ENCODE measurements around the gene RNF214. TPM values are rescaled to one million over a fixed set of nuclear protein-coding genes. Genes with fewer than 3 reads are reported as not detected.
"Not testable (repeated sequence)": the region's sequence is repeated elsewhere in the genome, so short reads cannot be mapped to it uniquely, and the experiment has no call there.

Gene RNF214
- total RNA-seq = 10 to 100 TPM; 27.2 to 32.7 TPM
- 10 to 100 TPM; 10.9 to 16.7 TPM for polyA plus RNA-seq
- long read RNA-seq, donor 1, partial matches to known transcripts = 6 of 19 reads
- long read RNA-seq, donor 1, other reads (novel, unspliced or antisense) = 8 of 19 reads
- long read RNA-seq, donor 2, partial matches to known transcripts = 1 of 7 reads
- long read RNA-seq, donor 2, other reads (novel, unspliced or antisense) = 4 of 7 reads

- peak within 1 kb of the TSS; percentile 74 to 78 for H3K27ac ChIP-seq (ENCODE audit: low read depth in 1 of 2, low read length in 2 of 2)
- H3K4me3 ChIP-seq (ENCODE audit: low read length in 2 of 2) = peak within 1 kb of the TSS; percentile 89 to 91
- ATAC-seq (ENCODE audit: low FRiP score) (peak; percentile 92), DNase-seq (peak; percentile 82 to 93)
- intact Hi-C loops (cut with DNase I) = loop anchor here (5.0 to 10.0 kb wide), 5 partner anchors 85 to 445 kb away; partner anchors contain the start of genes BACE1 (in 1 of the 2), CEP164 (in 1 of the 2), PAFAH1B2 (in 1 of the 2) and ZPR1 (in 1 of the 2)
- peaks cover 0 to 4% of the 10 kb centered on the region in 2 donors for H3K4me1 ChIP-seq (ENCODE audit: control insufficient read depth in 1 of 2, insufficient read depth in 2 of 2, low read length in 2 of 2)
- H3K27me3 ChIP-seq (ENCODE audit: control insufficient read depth in 1 of 2, insufficient read depth in 2 of 2, low read length in 1 of 2) = no peaks in the 10 kb centered on the region
- H3K9me3 ChIP-seq (ENCODE audit: control insufficient read depth, low read length) = no peaks in the 10 kb centered on the region
- peaks cover 0 to 3% of the 10 kb centered on the region in 2 donors for H3K36me3 ChIP-seq (ENCODE audit: control insufficient read depth in 1 of 2, insufficient read depth in 2 of 2, low read length in 1 of 2)
- 1% methylated on average over 37 to 94 of the region's 94 CpGs for WGBS, 2 donors
Measured at GRCh38 chr11:117232092-117232878, at the start of gene RNF214. RNF214 (plus strand) TSS chr11:117232671; CDS start chr11:117234273, 1,602 bp downstream.

GRCh38 chr11:117183178-117183577 is 49.3 kb upstream of the RNF214 start:
- peak in 1 of 2 donors; percentile 16 for DNase-seq
- H3K9me3 ChIP-seq (ENCODE audit: control insufficient read depth, low read length); ATAC-seq (ENCODE audit: low FRiP score); H3K27me3 ChIP-seq (ENCODE audit: control insufficient read depth in 1 of 2, insufficient read depth in 2 of 2, low read length in 1 of 2); H3K4me3 ChIP-seq (ENCODE audit: low read length in 2 of 2); H3K36me3 ChIP-seq (ENCODE audit: control insufficient read depth in 1 of 2, insufficient read depth in 2 of 2, low read length in 1 of 2); H3K27ac ChIP-seq (ENCODE audit: low read depth in 1 of 2, low read length in 2 of 2); H3K4me1 ChIP-seq (ENCODE audit: control insufficient read depth in 1 of 2, insufficient read depth in 2 of 2, low read length in 2 of 2): not testable (repeated sequence)
- intact Hi-C loops (cut with DNase I) = loop anchor here in 1 of 2 donors (5.0 kb wide), 1 partner anchor 44 kb away; no protein-coding TSS in a partner anchor
- WGBS, 2 donors = 94 to 95% methylated on average over 13 of the region's 13 CpGs

- H3K4me3 ChIP-seq (ENCODE audit: low read length in 2 of 2) = no peak overlapping the region
- no peaks in the 10 kb centered on the region for H3K27me3 ChIP-seq (ENCODE audit: control insufficient read depth in 1 of 2, insufficient read depth in 2 of 2, low read length in 1 of 2)
- H3K36me3 ChIP-seq (ENCODE audit: control insufficient read depth in 1 of 2, insufficient read depth in 2 of 2, low read length in 1 of 2) = no peaks in the 10 kb centered on the region
- ATAC-seq (ENCODE audit: low FRiP score) (no peak), DNase-seq (peak; percentile 21 to 51)
- intact Hi-C loops (cut with DNase I) = loop anchor here in 1 of 2 donors (5.0 kb wide), 1 partner anchor 43 kb away; no protein-coding TSS in a partner anchor
- 85 to 92% methylated on average over 11 of the region's 11 CpGs for WGBS, 2 donors
- no peaks in the 10 kb centered on the region for H3K9me3 ChIP-seq (ENCODE audit: control insufficient read depth, low read length)
- no peak overlapping the region for H3K27ac ChIP-seq (ENCODE audit: low read depth in 1 of 2, low read length in 2 of 2)
- H3K4me1 ChIP-seq (ENCODE audit: control insufficient read depth in 1 of 2, insufficient read depth in 2 of 2, low read length in 2 of 2) = peaks cover 0 to 3% of the 10 kb centered on the region in 2 donors
Measured at GRCh38 chr11:117183724-117184349, 48.6 kb upstream of the RNF214 start.

- DNase-seq (no peak), ATAC-seq (ENCODE audit: low FRiP score) (no peak)
- Histone ChIP-seq H3K9me3 (ENCODE audit: control insufficient read depth, low read length) (no peaks in the 10 kb centered on the region), H3K4me3 (ENCODE audit: low read length in 2 of 2) (no peak overlapping the region), H3K27ac (ENCODE audit: low read depth in 1 of 2, low read length in 2 of 2) (no peak overlapping the region), H3K36me3 (ENCODE audit: control insufficient read depth in 1 of 2, insufficient read depth in 2 of 2, low read length in 1 of 2) (peaks cover 0 to 2% of the 10 kb centered on the region in 2 donors), H3K27me3 (ENCODE audit: control insufficient read depth in 1 of 2, insufficient read depth in 2 of 2, low read length in 1 of 2) (no peaks in the 10 kb centered on the region), H3K4me1 (ENCODE audit: control insufficient read depth in 1 of 2, insufficient read depth in 2 of 2, low read length in 2 of 2) (no peaks in the 10 kb centered on the region)
- whole genome bisulfite sequencing, 2 donors = 79 to 84% methylated on average over 5 of the region's 5 CpGs
- intact Hi-C loops (cut with DNase I) = no loop called here
Measured at GRCh38 chr11:117185736-117186430, 46.6 kb upstream of the RNF214 start.

- Histone ChIP-seq H3K4me3 (ENCODE audit: low read length in 2 of 2) (no peak overlapping the region), H3K27me3 (ENCODE audit: control insufficient read depth in 1 of 2, insufficient read depth in 2 of 2, low read length in 1 of 2) (no peaks in the 10 kb centered on the region), H3K9me3 (ENCODE audit: control insufficient read depth, low read length) (no peaks in the 10 kb centered on the region), H3K4me1 (ENCODE audit: control insufficient read depth in 1 of 2, insufficient read depth in 2 of 2, low read length in 2 of 2) (no peaks in the 10 kb centered on the region), H3K27ac (ENCODE audit: low read depth in 1 of 2, low read length in 2 of 2) (no peak overlapping the region), H3K36me3 (ENCODE audit: control insufficient read depth in 1 of 2, insufficient read depth in 2 of 2, low read length in 1 of 2) (peaks cover 0 to 2% of the 10 kb centered on the region in 2 donors)
- peak in 1 of 2 donors; percentile 55 for DNase-seq
- WGBS, 2 donors = 93 to 98% methylated on average over 4 of the region's 4 CpGs
- ATAC-seq (ENCODE audit: low FRiP score) = no peak
- intact Hi-C loops (cut with DNase I) = no loop called here
Measured at GRCh38 chr11:117186431-117186761, 46.1 kb upstream of the RNF214 start.

- 76 to 82% methylated on average over 6 of the region's 6 CpGs for WGBS, 2 donors
- H3K27me3 ChIP-seq (ENCODE audit: control insufficient read depth in 1 of 2, insufficient read depth in 2 of 2, low read length in 1 of 2) = no peaks in the 10 kb centered on the region
- no peak for ATAC-seq (ENCODE audit: low FRiP score)
- H3K4me1 ChIP-seq (ENCODE audit: control insufficient read depth in 1 of 2, insufficient read depth in 2 of 2, low read length in 2 of 2) = no peaks in the 10 kb centered on the region
- no peak overlapping the region for H3K4me3 ChIP-seq (ENCODE audit: low read length in 2 of 2)
- H3K9me3 ChIP-seq (ENCODE audit: control insufficient read depth, low read length) = no peaks in the 10 kb centered on the region
- intact Hi-C loops (cut with DNase I) = no loop called here
- H3K36me3 ChIP-seq (ENCODE audit: control insufficient read depth in 1 of 2, insufficient read depth in 2 of 2, low read length in 1 of 2) = peaks cover 0 to 2% of the 10 kb centered on the region in 2 donors
- peak in 1 of 2 donors; percentile 65 for DNase-seq
- H3K27ac ChIP-seq (ENCODE audit: low read depth in 1 of 2, low read length in 2 of 2) = no peak overlapping the region
Measured at GRCh38 chr11:117187007-117187406, 45.5 kb upstream of the RNF214 start.

- intact Hi-C loops (cut with DNase I) = no loop called here
- Histone ChIP-seq H3K27me3 (ENCODE audit: control insufficient read depth in 1 of 2, insufficient read depth in 2 of 2, low read length in 1 of 2) (no peaks in the 10 kb centered on the region), H3K36me3 (ENCODE audit: control insufficient read depth in 1 of 2, insufficient read depth in 2 of 2, low read length in 1 of 2) (peaks cover 0 to 2% of the 10 kb centered on the region in 2 donors), H3K4me1 (ENCODE audit: control insufficient read depth in 1 of 2, insufficient read depth in 2 of 2, low read length in 2 of 2) (no peaks in the 10 kb centered on the region), H3K9me3 (ENCODE audit: control insufficient read depth, low read length) (no peaks in the 10 kb centered on the region), H3K4me3 (ENCODE audit: low read length in 2 of 2) (no peak overlapping the region), H3K27ac (ENCODE audit: low read depth in 1 of 2, low read length in 2 of 2) (no peak overlapping the region)
- ATAC-seq (ENCODE audit: low FRiP score) = no peak
- peak in 1 of 2 donors; percentile 63 for DNase-seq
- 87 to 89% methylated on average over 13 of the region's 13 CpGs for WGBS, 2 donors
Measured at GRCh38 chr11:117187428-117187798, 45.1 kb upstream of the RNF214 start.

- WGBS, 2 donors = 91 to 92% methylated on average over 16 of the region's 16 CpGs
- DNase-seq = peak in 1 of 2 donors; percentile 67
- intact Hi-C loops (cut with DNase I) = no loop called here
- Histone ChIP-seq H3K9me3 (ENCODE audit: control insufficient read depth, low read length) (no peaks in the 10 kb centered on the region), H3K4me3 (ENCODE audit: low read length in 2 of 2) (no peak overlapping the region), H3K27ac (ENCODE audit: low read depth in 1 of 2, low read length in 2 of 2) (no peak overlapping the region), H3K36me3 (ENCODE audit: control insufficient read depth in 1 of 2, insufficient read depth in 2 of 2, low read length in 1 of 2) (peaks cover 0 to 2% of the 10 kb centered on the region in 2 donors), H3K27me3 (ENCODE audit: control insufficient read depth in 1 of 2, insufficient read depth in 2 of 2, low read length in 1 of 2) (no peaks in the 10 kb centered on the region), H3K4me1 (ENCODE audit: control insufficient read depth in 1 of 2, insufficient read depth in 2 of 2, low read length in 2 of 2) (no peaks in the 10 kb centered on the region)
- no peak for ATAC-seq (ENCODE audit: low FRiP score)
Measured at GRCh38 chr11:117187799-117188481, 44.5 kb upstream of the RNF214 start.
